CD4-positive, alpha-beta memory T cell (primary cell): ENCODE results near the gene METTL15. TPM values are rescaled to one million over a fixed set of nuclear protein-coding genes. Genes with fewer than 3 reads are reported as not detected.

ENCODE experiments used
- CTCF ChIA-PET: fragments of 350-600 bp; sonication (Branson Sonifier 250); formaldehyde crosslinking; loops from one replicate; lab custom pipeline; 2021; ENCODE audit warnings: inconsistent platforms; ENCODE audit not compliant: partially characterized antibody; lab: Charles Lee
- POLR2A ChIA-PET: fragments of 350-600 bp; sonication (Branson Sonifier 250); formaldehyde crosslinking; loops from one replicate; lab custom pipeline; 2021; ENCODE audit not compliant: partially characterized antibody; lab: Charles Lee
- DNase-seq, 5 donors: peaks; one replicate each; pipeline versions ENCODE4 v3.0.0 to v3.0.0-alpha.2; 2020 to 2022; ENCODE audit warnings: mixed read lengths in 1 of 5
- H3K27ac ChIP-seq: one replicate; pipeline ENCODE4 v1.7.0; 2013; ENCODE audit warnings: low read depth, low read length
- H3K27me3 ChIP-seq: 2 replicates; pipeline ENCODE4 v1.7.0; 2013; ENCODE audit warnings: mild to moderate bottlenecking, low read length, moderate library complexity; ENCODE audit not compliant: insufficient read depth
- H3K36me3 ChIP-seq: 2 replicates; pipeline ENCODE4 v1.7.0; 2013; ENCODE audit warnings: mild to moderate bottlenecking, low read length, moderate library complexity; ENCODE audit not compliant: insufficient read depth
- H3K4me1 ChIP-seq: 2 replicates; pipeline ENCODE4 v1.7.0; 2013; ENCODE audit warnings: mild to moderate bottlenecking, low read length, moderate library complexity; ENCODE audit not compliant: insufficient read depth
- H3K4me3 ChIP-seq, 2 donors: one replicate each; pipeline ENCODE4 v1.7.0; 2013; ENCODE audit warnings: low read length in 2 of 2, mild to moderate bottlenecking in 1 of 2
- H3K9me3 ChIP-seq, 2 donors: one replicate each; pipeline ENCODE4 v1.7.0; 2013; ENCODE audit warnings: low read length in 2 of 2, control low read depth in 1 of 2; ENCODE audit not compliant: control insufficient read depth in 1 of 2
- H3K27ac Mint-ChIP-seq, 7 donors: one replicate each; pipeline ENCODE4 v1.8.0; 2020 to 2021; ENCODE audit warnings: mixed read lengths in 7 of 7, mild to moderate bottlenecking in 6 of 7, inconsistent platforms in 3 of 7, moderate library complexity in 3 of 7
- H3K27me3 Mint-ChIP-seq, 2 donors: one replicate each; pipeline ENCODE4 v1.8.0; 2020 to 2021; ENCODE audit warnings: mixed read lengths in 2 of 2
- H3K36me3 Mint-ChIP-seq, 2 donors: one replicate each; pipeline ENCODE4 v1.8.0; 2020 to 2021; ENCODE audit warnings: mixed read lengths in 2 of 2, inconsistent platforms in 1 of 2, mild to moderate bottlenecking in 1 of 2
- H3K4me1 Mint-ChIP-seq, 4 donors: one replicate each; pipeline ENCODE4 v1.8.0; 2020 to 2021; ENCODE audit warnings: mixed read lengths in 4 of 4, mild to moderate bottlenecking in 1 of 4
- H3K4me3 Mint-ChIP-seq, 8 donors: one replicate each; pipeline ENCODE4 v1.8.0; 2020 to 2021; ENCODE audit warnings: mixed read lengths in 8 of 8, mild to moderate bottlenecking in 7 of 8, moderate library complexity in 6 of 8, inconsistent platforms in 3 of 8
- H3K9me3 Mint-ChIP-seq, 8 donors: one replicate each; pipeline ENCODE4 v1.8.0; 2020 to 2021; ENCODE audit warnings: mixed read lengths in 8 of 8, mild to moderate bottlenecking in 5 of 8, inconsistent platforms in 3 of 8, moderate library complexity in 1 of 8
- intact Hi-C: fragments of 100-400 bp; cut with micrococcal nuclease; formaldehyde crosslinking; loops from one replicate; pipeline ENCODE4 v1.15.1; 2023
- polyA plus RNA-seq, 2 donors: library from polyadenylated mRNA; unstranded; fragments of 300-500 nt; fragmentation: Illumina TruSeq; gene quantifications; one replicate each; pipeline ENCODE4 v1.2.3, GENCODE V29; 2021
- total RNA-seq, 2 experiments: library from RNA; stranded (reverse); gene quantifications; one replicate each; pipeline ENCODE4 v1.2.3, GENCODE V29; 2021

The METTL15 gene
- total and polyA plus RNA-seq, 4 experiments from 2014 or later = 6.6 to 14.0 (median 9.5) TPM

GRCh38 chr11:28108958-28109357, 770 bp downstream of the METTL15 start:
- no peak overlapping the region for H3K4me3 ChIP-seq
- peak overlapping the region; percentile 88 for H3K27ac ChIP-seq
- ChIA-PET CTCF (no interaction called here), POLR2A (interaction anchor here (1.6 kb wide), 1 partner anchor 10 kb away, joined by 4 read pairs; no protein-coding TSS in a partner anchor)
- no peaks in the 10 kb centered on the region for H3K9me3 ChIP-seq
- H3K4me1 ChIP-seq = peaks cover 62% of the 10 kb centered on the region
- intact Hi-C loops = loop anchor here (1.0 to 2.0 kb wide), 2 partner anchors 603 to 746 kb away; partner anchors contain the start of genes CCDC34 and LIN7C
- H3K36me3 ChIP-seq = no peaks in the 10 kb centered on the region
- DNase-seq = no peak
- H3K9me3 Mint-ChIP-seq = peaks cover 0 to 2% (median 0%) of the 10 kb centered on the region in 8 donors
- no peaks in the 10 kb centered on the region for H3K27me3 Mint-ChIP-seq
- H3K36me3 Mint-ChIP-seq = peaks cover 9 to 27% of the 10 kb centered on the region in 2 donors
- peaks cover 39 to 73% (median 56%) of the 10 kb centered on the region in 4 donors for H3K4me1 Mint-ChIP-seq
- H3K27me3 ChIP-seq = no peaks in the 10 kb centered on the region
- peak overlapping the region; percentile 10 to 99 (median 94) for H3K4me3 Mint-ChIP-seq
- H3K27ac Mint-ChIP-seq = peak overlapping the region; percentile 95 to 100 (median 99)

DNA sequence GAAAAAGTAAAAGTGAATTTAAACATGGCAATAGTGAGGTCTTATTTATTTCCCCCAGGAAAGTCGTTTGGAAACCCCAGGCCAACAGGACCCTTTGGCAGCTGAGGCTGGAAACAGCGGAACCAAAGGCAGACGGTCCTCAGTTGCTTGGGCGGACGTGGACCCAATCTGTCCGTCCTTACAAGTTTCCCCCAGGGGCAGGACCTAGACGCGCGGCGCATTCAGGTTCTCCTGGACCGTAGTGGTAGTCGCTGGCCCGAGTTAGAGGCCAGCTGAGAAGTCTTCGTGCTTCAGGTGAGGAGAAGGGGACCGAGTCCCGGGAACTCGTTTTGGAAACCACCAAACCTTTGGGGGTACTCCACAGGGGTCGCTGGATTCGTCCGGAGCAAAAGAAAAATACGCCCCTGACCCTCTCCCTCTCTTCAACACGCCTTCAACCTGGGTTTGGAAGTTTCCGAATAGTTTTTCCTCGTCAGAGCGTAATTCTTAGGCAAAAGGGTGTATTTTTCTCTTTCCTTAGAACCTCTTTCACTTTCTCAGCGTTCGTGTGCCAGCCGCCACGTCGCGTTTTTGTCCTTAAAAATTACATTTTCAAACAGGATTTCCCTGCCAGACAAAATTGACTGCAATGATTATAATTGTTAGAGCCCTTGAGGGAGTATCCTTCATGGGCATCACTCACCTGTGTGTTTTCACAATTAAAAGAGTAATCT, 2.1 kb downstream of the METTL15 start:
- peak overlapping the region; percentile 95 to 100 (median 99) for H3K27ac Mint-ChIP-seq
- ChIA-PET CTCF (no interaction called here), POLR2A (interaction anchor here (1.6 to 2.0 kb wide), 2 partner anchors 9 to 13 kb away, joined by 4 to 5 read pairs; no protein-coding TSS in a partner anchor)
- Histone ChIP-seq H3K4me3 (peak overlapping the region; percentile 36 to 72), H3K4me1 (peaks cover 56% of the 10 kb centered on the region), H3K27ac (peak overlapping the region; percentile 88), H3K9me3 (no peaks in the 10 kb centered on the region), H3K27me3 (no peaks in the 10 kb centered on the region), H3K36me3 (no peaks in the 10 kb centered on the region)
- peaks cover 0 to 2% (median 0%) of the 10 kb centered on the region in 8 donors for H3K9me3 Mint-ChIP-seq
- intact Hi-C loops = no loop called here
- DNase-seq = peak; percentile 39 to 53 (median 45)
- H3K36me3 Mint-ChIP-seq = peaks cover 16 to 38% of the 10 kb centered on the region in 2 donors
- peaks cover 38 to 73% (median 58%) of the 10 kb centered on the region in 4 donors for H3K4me1 Mint-ChIP-seq
- peak overlapping the region; percentile 91 to 99 (median 96) for H3K4me3 Mint-ChIP-seq
- no peaks in the 10 kb centered on the region for H3K27me3 Mint-ChIP-seq

GRCh38 chr11:28110821-28111200, 2.6 kb downstream of the METTL15 start:
- Mint-ChIP-seq H3K4me3 (peak overlapping the region; percentile 91 to 99 (median 96)), H3K4me1 (peaks cover 37 to 73% (median 59%) of the 10 kb centered on the region in 4 donors), H3K27me3 (no peaks in the 10 kb centered on the region), H3K36me3 (peaks cover 16 to 41% of the 10 kb centered on the region in 2 donors), H3K9me3 (peaks cover 0 to 2% (median 0%) of the 10 kb centered on the region in 8 donors), H3K27ac (peak overlapping the region; percentile 95 to 100 (median 99))
- POLR2A ChIA-PET = interaction anchor here (2.0 kb wide), 1 partner anchor 13 kb away, joined by 5 read pairs; no protein-coding TSS in a partner anchor
- H3K36me3 ChIP-seq = no peaks in the 10 kb centered on the region
- peak overlapping the region; percentile 88 for H3K27ac ChIP-seq
- peak in 1 of 5 donors; percentile 33 for DNase-seq
- CTCF ChIA-PET = no interaction called here
- H3K27me3 ChIP-seq = no peaks in the 10 kb centered on the region
- peak overlapping the region; percentile 36 to 72 for H3K4me3 ChIP-seq
- H3K4me1 ChIP-seq = peaks cover 52% of the 10 kb centered on the region
- H3K9me3 ChIP-seq = no peaks in the 10 kb centered on the region
- intact Hi-C loops = no loop called here

DNA sequence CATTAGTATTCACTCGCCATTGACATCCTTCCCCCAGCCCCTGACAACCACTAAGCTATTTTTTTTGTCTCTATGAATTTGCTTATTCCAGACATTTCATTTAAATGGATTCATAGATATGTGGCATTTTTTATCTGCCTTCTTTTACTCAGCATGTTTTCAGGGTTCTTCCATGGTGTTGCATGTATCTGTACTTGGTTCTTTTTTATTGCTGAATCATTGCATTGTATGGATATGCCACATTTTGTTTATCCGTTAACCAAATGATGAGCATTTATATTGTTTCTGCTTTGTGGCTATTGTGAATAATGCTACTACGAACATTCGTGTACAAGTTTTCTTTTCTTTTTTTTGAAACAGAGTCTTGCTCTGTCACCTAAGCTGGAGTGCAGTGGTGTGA, 5.9 kb downstream of the METTL15 start:
- H3K4me3 Mint-ChIP-seq = no peak overlapping the region
- no peaks in the 10 kb centered on the region for H3K36me3 ChIP-seq
- CTCF ChIA-PET = no interaction called here
- peaks cover 16 to 34% of the 10 kb centered on the region in 2 donors for H3K36me3 Mint-ChIP-seq
- no peak for DNase-seq
- no peaks in the 10 kb centered on the region for H3K27me3 Mint-ChIP-seq
- no peaks in the 10 kb centered on the region for H3K27me3 ChIP-seq
- intact Hi-C loops = no loop called here
- no peak overlapping the region for H3K27ac ChIP-seq
- peaks cover 27% of the 10 kb centered on the region for H3K4me1 ChIP-seq
- H3K4me3 ChIP-seq = no peak overlapping the region
- POLR2A ChIA-PET = no interaction called here
- no peaks in the 10 kb centered on the region for H3K9me3 ChIP-seq
- peaks cover 30 to 63% (median 49%) of the 10 kb centered on the region in 4 donors for H3K4me1 Mint-ChIP-seq
- no peak overlapping the region for H3K27ac Mint-ChIP-seq
- H3K9me3 Mint-ChIP-seq = no peaks in the 10 kb centered on the region

GRCh38 chr11:28114731-28115130, 6.5 kb downstream of the METTL15 start:
- H3K4me1 Mint-ChIP-seq = peaks cover 28 to 59% (median 45%) of the 10 kb centered on the region in 4 donors
- H3K9me3 ChIP-seq = no peaks in the 10 kb centered on the region
- POLR2A ChIA-PET = interaction anchor here (0.6 kb wide), 1 partner anchor 22 kb away, joined by 3 read pairs; no protein-coding TSS in a partner anchor
- H3K36me3 ChIP-seq = no peaks in the 10 kb centered on the region
- peaks cover 16 to 34% of the 10 kb centered on the region in 2 donors for H3K36me3 Mint-ChIP-seq
- CTCF ChIA-PET = no interaction called here
- H3K27ac ChIP-seq = no peak overlapping the region
- H3K27ac Mint-ChIP-seq = no peak overlapping the region
- no peak overlapping the region for H3K4me3 ChIP-seq
- no peaks in the 10 kb centered on the region for H3K27me3 Mint-ChIP-seq
- peaks cover 21% of the 10 kb centered on the region for H3K4me1 ChIP-seq
- no peaks in the 10 kb centered on the region for H3K27me3 ChIP-seq
- intact Hi-C loops = no loop called here
- DNase-seq = no peak
- H3K9me3 Mint-ChIP-seq = no peaks in the 10 kb centered on the region
- no peak overlapping the region for H3K4me3 Mint-ChIP-seq

DNA sequence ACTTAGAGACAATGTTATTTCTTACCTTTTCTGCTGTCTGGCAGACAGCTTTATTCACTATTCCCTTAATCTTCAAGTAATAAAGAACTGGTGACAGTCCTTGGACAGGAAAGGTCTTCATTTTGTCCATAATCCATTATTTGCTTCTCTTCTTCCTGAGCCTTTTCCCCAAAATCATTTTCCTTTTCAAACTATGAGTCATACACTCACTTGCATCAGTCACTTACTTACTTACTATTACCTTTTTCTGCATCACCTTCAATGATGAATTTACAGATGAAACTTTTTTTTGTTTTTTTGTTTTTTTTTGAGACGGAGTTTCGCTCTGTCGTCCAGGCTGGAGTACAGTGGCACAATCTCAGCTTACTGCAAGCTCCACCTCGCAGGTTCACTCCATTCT, 9.5 kb downstream of the METTL15 start:
- ChIA-PET POLR2A (no interaction called here), CTCF (interaction anchor here (1.9 kb wide), 1 partner anchor 10 kb away, joined by 7 read pairs; the partner anchor contains the start of genes KIF18A and METTL15)
- no peaks in the 10 kb centered on the region for H3K9me3 Mint-ChIP-seq
- no peak overlapping the region for H3K27ac ChIP-seq
- no peaks in the 10 kb centered on the region for H3K27me3 Mint-ChIP-seq
- H3K27ac Mint-ChIP-seq = peak overlapping the region in 1 of 7 donors; percentile 23
- no peak overlapping the region for H3K4me3 ChIP-seq
- peaks cover 22 to 36% (median 25%) of the 10 kb centered on the region in 4 donors for H3K4me1 Mint-ChIP-seq
- no peaks in the 10 kb centered on the region for H3K4me1 ChIP-seq
- no peak for DNase-seq
- no peak overlapping the region for H3K4me3 Mint-ChIP-seq
- no peaks in the 10 kb centered on the region for H3K36me3 ChIP-seq
- peaks cover 17 to 24% of the 10 kb centered on the region in 2 donors for H3K36me3 Mint-ChIP-seq
- intact Hi-C loops = no loop called here
- no peaks in the 10 kb centered on the region for H3K9me3 ChIP-seq
- H3K27me3 ChIP-seq = no peaks in the 10 kb centered on the region

DNA sequence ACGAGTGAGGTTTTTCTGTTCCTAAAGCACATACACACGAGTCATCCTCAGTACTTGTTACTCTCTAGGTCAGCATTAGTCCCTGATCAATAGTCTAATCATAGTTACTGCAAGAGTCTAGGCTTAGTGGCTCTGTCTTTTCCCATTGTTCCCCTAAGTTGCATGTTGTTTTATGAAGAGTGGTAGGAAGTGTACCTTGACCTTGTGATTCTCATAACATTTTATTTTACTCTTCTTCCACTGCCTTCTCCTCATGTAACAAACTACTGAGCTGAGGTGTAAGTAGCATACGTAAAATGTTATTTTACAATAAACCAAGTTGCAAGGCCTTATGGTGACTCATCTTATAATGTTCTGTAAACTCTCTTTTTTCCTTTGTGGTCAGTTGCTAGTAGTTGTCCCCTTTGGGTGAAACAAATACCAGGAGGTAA, 15.0 kb downstream of the METTL15 start:
- H3K4me3 Mint-ChIP-seq = no peak overlapping the region

More for the DNA sequence above, 15.0 kb downstream of the METTL15 start:
- H3K4me1 Mint-ChIP-seq = peaks cover 10 to 15% (median 11%) of the 10 kb centered on the region in 4 donors
- Histone ChIP-seq H3K36me3 (no peaks in the 10 kb centered on the region), H3K4me3 (no peak overlapping the region), H3K27me3 (no peaks in the 10 kb centered on the region), H3K9me3 (no peaks in the 10 kb centered on the region), H3K27ac (no peak overlapping the region), H3K4me1 (no peaks in the 10 kb centered on the region)
- no peaks in the 10 kb centered on the region for H3K9me3 Mint-ChIP-seq
- H3K27ac Mint-ChIP-seq = no peak overlapping the region
- POLR2A ChIA-PET = interaction anchor here (1.7 kb wide), 1 partner anchor 13 kb away, joined by 5 read pairs; no protein-coding TSS in a partner anchor
- DNase-seq = no peak
- intact Hi-C loops = no loop called here
- no peaks in the 10 kb centered on the region for H3K27me3 Mint-ChIP-seq
- CTCF ChIA-PET = no interaction called here
- peaks cover 19 to 33% of the 10 kb centered on the region in 2 donors for H3K36me3 Mint-ChIP-seq
